Uterus (tissue), 4 donors: ENCODE measurements around the gene PRAMEF10. TPM values are rescaled to one million over a fixed set of nuclear protein-coding genes. Genes with fewer than 3 reads are reported as not detected.
"Not testable (repeated sequence)": the region's sequence is repeated elsewhere in the genome, so short reads cannot be mapped to it uniquely, and the experiment has no call there.

Experiments
- DNase-seq, 2 donors: peaks; one replicate each; pipeline ENCODE4 v3.0.0-alpha.2; 2019 to 2020
- H3K27ac ChIP-seq, 2 donors: fragments of 200-600 bp; sonication (generic); 1 replicate in 1 of 2; 2 replicates in 1 of 2; pipeline ENCODE4 v1.5.1; 2016 to 2018
- H3K27me3 ChIP-seq, 2 donors: fragments of 200-600 bp; sonication (generic); one replicate each; pipeline ENCODE4 v1.5.1; 2018 to 2019; ENCODE audit warnings: control low read depth in 1 of 2
- H3K36me3 ChIP-seq, 2 donors: fragments of 200-600 bp; sonication (generic); one replicate each; pipeline ENCODE4 v1.5.1; 2019; ENCODE audit warnings: control low read depth in 1 of 2
- H3K4me1 ChIP-seq, 2 donors: fragments of 200-600 bp; sonication (generic); one replicate each; pipeline ENCODE4 v1.5.1; 2018 to 2019; ENCODE audit warnings: control low read depth in 1 of 2
- H3K4me3 ChIP-seq, 2 donors: fragments of 200-600 bp; sonication (generic); 1 replicate in 1 of 2; 2 replicates in 1 of 2; pipeline ENCODE4 v1.5.1; 2018 to 2019; ENCODE audit warnings: mild to moderate bottlenecking in 1 of 2
- H3K9me3 ChIP-seq, 2 donors: fragments of 200-600 bp; sonication (generic); one replicate each; pipeline ENCODE4 v1.5.1; 2019; ENCODE audit warnings: control low read depth in 1 of 2
- intact Hi-C: fragments of 100-400 bp; cut with DNase I; formaldehyde crosslinking; loops from one replicate; pipeline ENCODE4 v1.15.1; 2023; ENCODE audit warnings: low total_unique reads
- total RNA-seq, 4 donors: library from RNA; depleted of rRNA in 3 of 4; stranded (reverse); fragments of >200 nt in 3 of 4; gene quantifications; one replicate each; pipeline versions ENCODE4 v1.1.0 to v1.2.4, GENCODE V29; 2014 to 2023
- donor health status: DM: yes; HTN: yes; CAD: no.

The PRAMEF10 gene
- total RNA-seq, result not detected

GRCh38 chr1:12898170-12898569 is at the start of gene PRAMEF10:
Gene PRAMEF10 (minus strand): TSS chr1:12898270. CDS start chr1:12895847, 2,423 bp downstream.
- H3K27ac ChIP-seq, H3K27me3 ChIP-seq, H3K9me3 ChIP-seq, DNase-seq, intact Hi-C loops, H3K4me3 ChIP-seq, H3K4me1 ChIP-seq, H3K36me3 ChIP-seq: not testable (repeated sequence)

GRCh38 chr1:12947480-12947879 is 49.4 kb upstream of the PRAMEF10 start, which contains the start of gene PRAMEF6:
Gene PRAMEF6 (minus strand): TSS chr1:12947580. CDS start chr1:12942518, 5,062 bp downstream.
- H3K36me3 ChIP-seq, H3K27ac ChIP-seq, H3K27me3 ChIP-seq, DNase-seq, intact Hi-C loops, H3K4me3 ChIP-seq, H3K9me3 ChIP-seq, H3K4me1 ChIP-seq: not testable (repeated sequence)

- H3K36me3 ChIP-seq, DNase-seq, H3K4me1 ChIP-seq, H3K9me3 ChIP-seq, H3K27ac ChIP-seq, H3K4me3 ChIP-seq, intact Hi-C loops, H3K27me3 ChIP-seq: not testable (repeated sequence)
Observed at GRCh38 chr1:12924368-12924767, 26.3 kb upstream of the PRAMEF10 start.

GRCh38 chr1:12921749-12922148 is 23.7 kb upstream of the PRAMEF10 start:
- H3K36me3 ChIP-seq, H3K4me1 ChIP-seq, DNase-seq, intact Hi-C loops, H3K4me3 ChIP-seq, H3K27me3 ChIP-seq, H3K9me3 ChIP-seq, H3K27ac ChIP-seq: not testable (repeated sequence)

- intact Hi-C loops, DNase-seq, H3K27me3 ChIP-seq, H3K9me3 ChIP-seq, H3K4me3 ChIP-seq, H3K36me3 ChIP-seq, H3K4me1 ChIP-seq, H3K27ac ChIP-seq: not testable (repeated sequence)
Observed at GRCh38 chr1:12916310-12916709, 18.2 kb upstream of the PRAMEF10 start, which contains the start of gene PRAMEF7. Gene PRAMEF7 (plus strand): TSS chr1:12916610. CDS start chr1:12917693, 1,083 bp downstream.

GRCh38 chr1:12903793-12904572 is 5.9 kb upstream of the PRAMEF10 start:
- H3K27ac ChIP-seq, intact Hi-C loops, H3K36me3 ChIP-seq, H3K4me1 ChIP-seq, DNase-seq, H3K4me3 ChIP-seq, H3K9me3 ChIP-seq, H3K27me3 ChIP-seq: not testable (repeated sequence)

GRCh38 chr1:12899186-12899585 is 1.1 kb upstream of the PRAMEF10 start:
- H3K4me1 ChIP-seq, H3K9me3 ChIP-seq, DNase-seq, H3K36me3 ChIP-seq, H3K27me3 ChIP-seq, H3K27ac ChIP-seq, H3K4me3 ChIP-seq, intact Hi-C loops: not testable (repeated sequence)

GRCh38 chr1:12886101-12886500 is 12.0 kb downstream of the PRAMEF10 start, which contains the start of gene PRAMEF4:
Gene PRAMEF4 (minus strand): TSS chr1:12886201. CDS start chr1:12883394, 2,807 bp downstream.
- intact Hi-C loops, H3K4me1 ChIP-seq, H3K27ac ChIP-seq, H3K9me3 ChIP-seq, H3K27me3 ChIP-seq, H3K36me3 ChIP-seq, H3K4me3 ChIP-seq, DNase-seq: not testable (repeated sequence)

- H3K27ac ChIP-seq, DNase-seq, H3K36me3 ChIP-seq, H3K4me1 ChIP-seq, H3K4me3 ChIP-seq, intact Hi-C loops, H3K27me3 ChIP-seq, H3K9me3 ChIP-seq: not testable (repeated sequence)
Observed at GRCh38 chr1:12878453-12878852, 19.6 kb downstream of the PRAMEF10 start.

GRCh38 chr1:12863131-12863880 is 34.8 kb downstream of the PRAMEF10 start:
- DNase-seq, H3K27me3 ChIP-seq, intact Hi-C loops, H3K36me3 ChIP-seq, H3K4me1 ChIP-seq, H3K9me3 ChIP-seq, H3K27ac ChIP-seq, H3K4me3 ChIP-seq: not testable (repeated sequence)

GRCh38 chr1:12856786-12857185 is 41.3 kb downstream of the PRAMEF10 start, which contains the start of gene PRAMEF2:
Gene PRAMEF2 (plus strand): TSS chr1:12857086. CDS start chr1:12859010, 1,924 bp downstream.
- H3K9me3 ChIP-seq, DNase-seq, intact Hi-C loops, H3K4me1 ChIP-seq, H3K27me3 ChIP-seq, H3K4me3 ChIP-seq, H3K27ac ChIP-seq, H3K36me3 ChIP-seq: not testable (repeated sequence)
